IPS-11a (cell line): ENCODE results near the gene GREB1.

ENCODE experiments used
- H3K4me3 ChIP-seq: one replicate; pipeline ENCODE4 v1.5.1; 2013; ENCODE audit warnings: low read depth, low read length, control low read depth

Gene GREB1

DNA sequence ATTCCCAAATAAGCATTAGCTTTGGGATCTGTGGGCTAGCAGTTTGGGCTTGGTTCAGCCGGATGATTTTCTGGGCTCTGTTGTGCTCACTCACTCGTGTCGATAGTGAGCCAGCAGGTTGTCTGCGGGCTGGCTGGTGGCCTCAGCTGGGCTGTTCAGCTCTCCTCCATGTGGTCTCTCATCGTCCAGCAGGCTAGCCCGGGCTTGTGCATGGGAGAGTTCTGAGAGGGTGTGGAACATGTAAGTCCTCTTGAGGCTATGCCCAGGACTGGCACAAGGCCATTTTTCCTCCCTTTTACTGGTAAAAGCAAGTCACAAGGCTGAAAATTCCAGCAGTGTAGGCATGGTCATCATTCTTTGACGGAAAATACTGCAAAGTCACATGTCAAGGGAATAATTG is 97.6 kb downstream of the GREB1 start:
- H3K4me3 ChIP-seq, result no peak overlapping the region

DNA sequence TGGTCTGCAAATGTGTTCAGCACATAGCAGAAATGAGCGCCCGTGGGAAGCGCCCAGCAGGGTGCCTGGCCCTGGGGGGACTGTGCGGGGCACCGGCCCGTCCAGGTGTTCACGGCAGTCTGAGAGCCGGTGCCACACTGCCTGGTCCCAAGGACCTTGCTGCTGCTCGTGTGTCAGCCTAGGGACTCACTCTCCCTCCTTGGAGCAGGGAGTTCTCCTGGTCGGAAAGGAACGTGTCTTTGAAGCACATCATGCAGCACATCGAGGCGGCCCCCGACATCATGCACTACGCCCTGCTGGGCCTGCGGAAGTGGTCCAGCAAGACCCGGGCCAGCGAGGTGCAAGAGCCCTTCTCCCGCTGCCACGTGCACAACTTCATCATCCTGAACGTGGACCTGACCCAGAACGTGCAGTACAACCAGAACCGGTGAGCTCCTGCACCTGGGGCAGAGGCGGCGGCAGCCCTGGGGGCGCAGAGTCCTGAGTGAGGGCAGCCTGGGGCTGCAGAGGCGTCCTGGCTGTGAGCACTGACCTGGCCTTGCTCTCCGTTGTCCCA is 100.2 kb downstream of the GREB1 start:
- H3K4me3 ChIP-seq, result no peak overlapping the region

DNA sequence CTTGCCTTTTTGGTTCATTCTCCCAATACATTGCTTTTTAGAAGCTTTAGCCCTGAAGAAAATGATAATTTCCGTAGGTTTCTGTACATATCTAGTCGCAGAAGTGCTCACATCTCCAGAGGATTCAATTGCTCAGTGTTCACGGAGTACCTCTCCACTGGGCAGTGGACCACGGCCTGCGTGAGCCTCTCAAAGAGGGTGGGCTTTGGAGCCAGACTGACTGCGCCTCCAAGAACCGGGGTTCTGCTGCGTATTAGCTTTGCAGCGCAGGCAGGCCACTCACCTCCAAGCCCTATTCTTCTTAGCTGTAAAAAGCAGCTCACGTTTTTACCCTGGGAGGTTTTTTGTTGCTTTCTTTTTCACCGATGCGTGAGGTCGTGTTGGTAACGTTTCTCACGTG is 100.7 kb downstream of the GREB1 start:
- no peak overlapping the region for H3K4me3 ChIP-seq

DNA sequence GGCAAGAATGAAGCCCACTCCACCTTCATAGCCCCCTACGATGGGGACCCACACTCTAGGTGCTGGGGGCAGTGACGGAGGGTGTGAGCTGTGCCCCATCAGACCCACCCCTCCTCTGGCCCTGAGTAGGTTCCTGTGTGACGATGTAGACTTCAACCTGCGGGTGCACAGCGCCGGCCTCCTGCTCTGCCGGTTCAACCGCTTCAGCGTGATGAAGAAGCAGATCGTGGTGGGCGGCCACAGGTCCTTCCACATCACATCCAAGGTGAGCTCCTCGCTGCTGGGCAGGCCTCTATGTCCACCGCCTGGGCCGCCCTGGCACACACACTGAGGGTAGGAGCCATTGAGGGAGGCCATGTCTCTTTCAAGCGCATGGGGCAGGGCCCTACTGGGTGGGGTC is 101.3 kb downstream of the GREB1 start:
- H3K4me3 ChIP-seq, result no peak overlapping the region

DNA sequence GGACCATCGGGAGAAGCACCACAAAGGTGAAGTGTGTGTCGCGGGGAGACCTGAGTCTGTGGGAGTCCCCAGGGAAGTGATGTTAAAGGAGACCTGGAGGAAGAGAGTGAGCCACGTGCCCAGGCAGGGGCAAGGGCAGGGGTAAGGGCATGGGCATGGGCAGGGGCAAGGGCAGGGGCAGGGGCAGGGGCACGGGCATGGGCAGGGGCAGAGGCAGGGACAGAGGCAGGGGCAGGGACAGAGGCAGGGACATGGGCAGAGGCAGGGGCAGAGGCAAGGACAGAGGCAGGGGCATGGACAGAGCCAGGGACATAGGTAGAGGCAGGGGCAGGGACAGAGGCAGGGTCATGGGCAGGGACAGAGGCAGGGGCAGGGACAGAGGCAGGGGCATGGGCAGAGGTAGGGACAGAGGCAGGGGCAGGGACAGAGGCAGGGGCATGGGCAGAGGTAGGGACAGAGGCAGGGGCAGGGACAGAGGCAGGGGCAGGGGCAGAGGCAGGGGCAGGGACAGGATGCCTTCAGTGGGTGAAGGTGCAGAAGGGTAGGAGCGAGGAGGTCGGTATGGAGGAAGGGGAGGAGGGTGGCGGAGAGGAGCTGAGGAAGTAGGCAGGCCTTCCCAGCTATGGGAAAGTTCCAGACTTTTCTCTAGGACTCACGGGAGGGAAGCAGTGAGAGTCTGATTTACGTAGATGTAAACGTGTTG is 102.9 kb downstream of the GREB1 start:
- no peak overlapping the region for H3K4me3 ChIP-seq

DNA sequence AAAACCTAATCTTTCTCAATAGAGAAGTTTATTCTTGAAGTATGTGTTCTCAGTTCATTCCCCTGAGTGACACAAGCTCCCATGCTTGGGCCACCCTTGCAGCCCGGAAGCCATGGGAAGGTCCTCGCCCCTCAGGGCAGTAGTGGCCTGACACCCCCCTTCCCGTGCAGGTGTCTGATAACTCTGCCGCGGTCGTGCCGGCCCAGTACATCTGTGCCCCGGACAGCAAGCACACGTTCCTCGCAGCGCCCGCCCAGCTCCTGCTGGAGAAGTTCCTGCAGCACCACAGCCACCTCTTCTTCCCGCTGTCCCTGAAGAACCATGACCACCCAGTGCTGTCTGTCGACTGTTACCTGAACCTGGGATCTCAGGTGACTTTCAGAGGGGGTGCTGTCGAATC is 103.7 kb downstream of the GREB1 start:
- H3K4me3 ChIP-seq, result no peak overlapping the region

DNA sequence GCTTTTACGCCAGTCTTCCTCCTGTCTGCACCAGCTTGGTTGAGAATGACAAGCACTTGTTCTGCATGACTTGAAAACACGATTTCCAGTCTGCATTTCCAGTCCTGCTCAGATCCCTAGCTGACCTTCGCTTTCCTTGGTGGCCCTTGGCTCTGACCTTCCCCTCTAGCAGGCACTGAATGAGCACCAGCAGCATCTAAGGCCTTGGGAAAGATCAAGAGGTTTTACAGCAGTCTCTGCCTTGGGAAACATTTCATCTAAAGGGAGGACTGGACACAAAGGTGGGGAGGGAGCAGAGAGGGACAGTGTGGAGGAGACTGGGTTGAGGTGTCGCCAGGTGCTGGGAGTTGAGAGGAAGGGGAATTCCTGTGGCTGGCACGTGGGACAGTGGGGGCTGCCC is 105.7 kb downstream of the GREB1 start:
- H3K4me3 ChIP-seq, result no peak overlapping the region

DNA sequence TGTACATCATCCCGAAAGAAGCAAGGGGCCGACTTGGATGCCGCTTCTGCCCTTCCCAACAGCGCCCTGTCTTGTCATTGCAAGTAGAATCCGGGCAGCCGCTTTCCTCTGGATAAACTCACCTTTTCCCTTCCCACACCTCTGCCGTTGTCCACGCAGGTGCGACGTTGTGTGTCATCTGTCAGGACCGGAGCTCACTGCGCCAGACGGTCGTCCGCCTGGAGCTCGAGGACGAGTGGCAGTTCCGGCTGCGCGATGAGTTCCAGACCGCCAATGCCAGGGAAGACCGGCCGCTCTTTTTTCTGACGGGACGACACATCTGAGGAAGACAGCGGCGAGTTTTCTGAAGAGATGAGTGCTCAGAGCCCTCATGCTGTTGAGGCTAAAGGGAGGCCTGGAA is 106.3 kb downstream of the GREB1 start:
- H3K4me3 ChIP-seq, result no peak overlapping the region

DNA sequence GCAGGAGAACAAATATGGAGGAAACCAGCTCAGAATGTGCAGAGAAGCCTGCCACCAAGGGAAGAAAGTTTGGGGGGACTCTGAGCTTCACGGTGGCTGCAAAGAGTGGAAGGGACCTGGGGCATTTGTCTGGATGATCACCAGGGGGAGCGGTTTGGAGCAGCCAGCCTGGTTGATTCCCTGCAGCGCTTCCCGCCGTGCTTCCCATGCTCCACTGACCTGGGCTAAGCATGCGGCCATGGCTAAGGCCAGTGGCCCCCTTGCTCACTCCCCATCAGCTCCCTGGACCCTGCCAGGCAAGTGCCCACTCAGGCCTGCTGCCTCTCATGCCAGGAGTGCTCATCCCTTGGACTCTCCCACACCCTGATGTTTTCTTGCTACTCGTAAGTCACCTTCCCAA is 109.1 kb downstream of the GREB1 start:
- no peak overlapping the region for H3K4me3 ChIP-seq

DNA sequence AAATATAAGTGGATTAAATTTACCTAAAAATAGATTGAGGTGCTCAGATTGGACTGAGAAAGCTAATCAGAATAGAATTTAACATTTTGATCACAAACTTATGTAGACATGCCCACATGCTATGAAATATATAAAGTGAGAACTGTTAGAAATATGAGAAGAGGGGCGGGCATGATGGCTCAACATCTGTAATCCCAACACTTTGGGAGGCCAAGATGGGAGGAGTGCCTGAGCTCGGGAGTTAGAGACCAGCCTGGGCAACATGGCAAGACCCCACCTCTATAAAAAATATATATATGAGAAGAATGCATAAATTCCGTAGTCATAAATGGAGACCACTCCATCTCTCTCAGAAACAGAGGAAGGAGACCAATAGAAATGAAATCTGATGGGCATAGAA is 110.4 kb downstream of the GREB1 start:
- H3K4me3 ChIP-seq, result no peak overlapping the region

DNA sequence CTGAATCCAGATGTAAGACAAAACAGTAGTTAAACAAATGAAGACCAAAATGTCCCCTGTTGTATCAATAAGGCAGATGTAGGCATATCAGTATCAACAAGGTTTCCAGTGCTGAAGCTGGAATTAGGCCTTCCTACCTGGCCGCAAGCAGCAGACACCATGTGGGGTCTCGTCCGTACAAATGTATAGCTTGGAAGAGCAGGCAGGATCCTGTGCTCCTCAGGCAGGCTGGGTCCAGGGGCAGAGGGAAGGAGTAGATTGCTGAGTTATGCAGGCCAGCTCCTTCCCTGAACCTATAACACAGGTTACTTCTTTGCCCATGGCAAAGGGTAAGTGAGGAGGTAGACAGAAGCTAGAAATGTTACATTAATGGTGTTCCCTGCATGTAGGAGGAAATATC is 112.7 kb downstream of the GREB1 start:
- H3K4me3 ChIP-seq, result no peak overlapping the region

DNA sequence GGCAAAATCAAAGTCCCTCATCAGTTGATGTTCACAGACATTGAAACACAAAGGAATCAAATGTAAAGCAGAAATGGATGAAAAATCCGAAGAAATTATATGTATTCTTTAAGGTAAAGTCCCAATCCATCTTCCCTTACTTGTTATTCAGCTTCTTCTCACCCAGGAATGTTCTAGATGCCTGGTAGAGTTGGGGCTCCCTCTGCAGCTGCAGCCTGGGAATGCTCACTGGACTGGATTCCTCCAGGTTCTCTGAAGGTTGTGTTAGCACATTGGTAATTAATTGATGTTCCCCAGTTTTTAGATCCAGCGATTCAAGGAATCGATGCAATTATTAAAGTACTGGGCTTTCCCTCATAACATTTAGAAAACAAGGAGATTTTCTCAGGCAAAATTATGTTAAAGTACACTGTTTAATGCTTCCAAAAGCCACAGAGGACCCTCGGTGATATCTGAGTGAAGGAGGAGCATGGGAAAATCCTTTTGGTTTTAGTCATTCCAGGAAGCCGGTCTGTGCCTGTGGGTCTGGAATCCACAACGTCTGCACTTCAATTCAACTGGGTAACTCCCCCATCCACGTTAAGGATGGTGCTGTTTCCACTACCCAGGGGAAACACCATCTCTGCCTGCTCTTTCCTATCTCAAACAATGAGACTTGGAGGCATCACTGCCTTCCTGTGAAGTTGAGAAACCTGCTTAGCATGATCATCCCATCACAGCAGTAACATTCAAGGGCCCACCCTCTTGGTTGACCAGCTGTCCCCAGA is 114.2 kb downstream of the GREB1 start:
- no peak overlapping the region for H3K4me3 ChIP-seq

DNA sequence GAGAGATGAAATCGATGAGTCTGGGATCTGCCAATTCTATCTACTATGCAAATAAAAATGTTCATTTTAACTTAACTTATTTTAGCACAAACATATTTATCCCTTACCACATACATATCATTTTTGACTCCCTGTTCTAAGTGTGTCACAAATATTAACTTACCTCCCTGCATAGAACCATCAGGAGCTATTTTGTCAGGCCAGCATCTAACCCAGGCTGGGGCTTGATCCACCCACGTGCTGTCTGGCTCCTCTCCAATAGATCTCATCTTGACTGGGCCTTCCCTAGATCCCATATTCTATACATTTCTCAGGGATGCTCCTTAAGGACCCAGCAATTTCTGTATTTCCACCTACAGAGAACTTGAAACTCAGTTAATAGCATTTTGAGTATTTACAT is 115.2 kb downstream of the GREB1 start:
- no peak overlapping the region for H3K4me3 ChIP-seq

DNA sequence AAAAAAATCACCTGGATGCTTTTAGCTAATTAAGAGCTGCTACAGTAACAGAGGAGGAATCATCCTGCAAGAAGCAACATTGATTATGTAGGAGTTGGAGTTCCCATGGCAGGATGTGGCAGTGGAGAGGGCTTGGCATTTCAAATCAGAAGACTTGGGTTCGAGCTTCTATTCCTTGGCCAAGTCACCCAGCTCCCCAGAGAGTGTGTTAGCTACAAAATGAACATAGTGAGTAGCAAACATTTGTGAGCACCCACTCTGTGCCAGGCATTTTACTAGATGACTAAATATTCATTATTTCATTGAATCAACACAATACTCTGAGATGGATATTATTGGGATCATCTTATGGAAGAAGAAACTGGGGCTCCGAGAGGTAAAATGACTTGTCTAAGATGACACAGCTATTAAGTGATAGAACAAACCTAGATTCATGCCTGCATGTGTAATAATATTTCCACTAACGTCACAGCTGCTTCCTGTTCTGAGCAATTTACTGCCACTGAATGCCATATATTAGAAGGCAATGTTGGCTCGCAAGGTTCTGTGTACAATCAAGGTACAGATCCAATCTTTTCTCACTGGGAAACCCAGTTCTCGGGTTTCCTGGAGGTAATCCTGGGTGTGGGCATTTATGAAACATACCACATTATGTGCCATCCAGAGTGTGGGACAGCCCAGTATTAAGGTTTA is 118.2 kb downstream of the GREB1 start:
- H3K4me3 ChIP-seq, result no peak overlapping the region

DNA sequence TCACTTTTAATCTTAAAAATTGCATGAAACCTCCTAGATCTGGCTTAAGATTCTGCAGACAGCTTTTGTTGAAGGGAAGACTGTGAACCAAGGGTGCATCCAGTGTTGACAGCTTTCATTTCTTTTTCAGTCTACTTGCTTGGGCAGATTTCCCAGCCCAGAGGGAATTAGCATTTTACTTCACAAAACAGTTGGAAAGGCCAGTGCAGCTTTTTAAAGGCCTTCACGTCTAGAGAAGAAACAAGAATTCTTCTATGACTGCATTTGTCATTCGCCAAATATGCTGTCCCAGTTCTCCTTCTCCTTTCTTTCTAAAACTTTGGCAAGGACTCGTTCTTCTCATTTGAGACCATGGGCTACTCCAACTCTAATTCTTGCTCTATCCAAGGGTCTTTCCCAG is 118.7 kb downstream of the GREB1 start:
- H3K4me3 ChIP-seq, result no peak overlapping the region

DNA sequence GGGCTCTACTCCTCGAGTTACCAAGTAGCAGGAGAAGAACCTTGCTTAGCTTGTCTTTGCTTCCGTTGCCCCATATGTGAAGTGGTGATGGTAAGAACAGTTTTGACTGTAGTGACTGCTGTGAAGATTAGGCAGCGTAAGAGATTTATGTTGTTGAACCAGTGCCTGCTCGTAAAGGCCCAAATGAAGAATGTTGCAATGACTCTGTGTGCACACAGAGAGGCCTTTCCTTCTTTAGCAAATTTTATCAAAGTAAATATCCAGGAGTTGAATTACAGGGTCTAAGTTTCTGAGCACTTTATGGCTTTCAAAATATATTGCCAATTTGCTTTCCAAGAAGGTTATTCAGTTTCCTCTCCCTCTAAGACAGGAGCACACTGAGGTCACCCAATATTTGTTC is 121.7 kb downstream of the GREB1 start:
- H3K4me3 ChIP-seq, result no peak overlapping the region

DNA sequence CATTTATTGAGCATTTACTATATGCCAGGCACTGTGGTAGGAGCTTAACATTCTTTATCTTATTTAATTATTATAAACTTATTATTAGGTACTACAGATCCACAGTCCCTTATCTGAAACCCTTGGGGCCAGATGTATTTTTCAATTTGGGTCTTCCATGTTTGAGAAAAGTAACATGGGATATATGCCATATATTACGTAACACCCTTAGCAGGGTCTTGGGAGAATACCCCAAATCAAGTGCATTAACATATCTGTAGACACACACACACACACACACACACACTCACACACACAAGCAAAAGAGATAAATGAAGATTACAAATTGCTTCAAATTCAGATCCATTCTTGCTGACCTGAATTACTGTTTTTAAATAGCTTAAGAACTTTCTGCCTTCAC is 122.4 kb downstream of the GREB1 start:
- H3K4me3 ChIP-seq, result no peak overlapping the region

DNA sequence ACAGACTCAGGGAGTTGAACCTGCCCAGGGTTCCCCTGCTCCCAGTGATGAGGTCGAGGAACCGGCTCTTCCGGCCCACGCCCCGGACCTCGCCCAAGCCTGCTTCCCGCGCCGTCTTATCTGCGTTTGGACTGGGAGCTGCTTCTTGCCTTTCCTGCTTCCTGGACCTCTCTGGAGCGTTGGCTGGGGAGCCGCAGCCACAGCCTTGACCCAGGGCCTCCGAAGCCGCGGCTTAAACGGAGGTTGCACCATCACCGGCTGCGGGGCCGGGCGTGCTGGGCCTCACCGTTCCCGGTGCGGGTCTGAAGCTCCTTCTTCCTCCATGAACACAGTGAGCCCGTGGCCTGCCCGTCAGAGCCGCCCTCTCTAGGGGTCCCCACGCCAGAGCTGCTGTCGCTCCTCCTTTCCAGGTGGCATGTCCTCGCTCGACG is 122.8 kb downstream of the GREB1 start:
- H3K4me3 ChIP-seq, result no peak overlapping the region

DNA sequence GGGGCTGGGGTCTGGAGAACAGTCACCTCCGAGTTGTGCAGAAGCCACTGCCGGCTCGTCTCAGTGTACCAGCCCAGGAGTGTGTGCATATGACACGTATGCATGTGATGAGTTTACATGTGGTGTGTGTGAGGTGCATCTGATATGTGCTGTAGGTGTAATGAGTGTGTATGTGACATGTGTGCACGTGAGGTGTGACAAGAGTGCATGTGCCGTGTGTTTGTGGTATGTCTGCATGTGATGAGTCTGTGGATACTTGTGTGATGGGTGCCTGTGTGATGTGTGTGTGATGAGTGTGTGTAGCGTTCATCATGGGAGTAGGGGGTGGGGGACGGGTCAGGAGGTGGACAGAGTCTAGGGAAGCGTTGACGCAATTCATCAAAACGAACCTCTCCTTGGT is 123.3 kb downstream of the GREB1 start:
- H3K4me3 ChIP-seq, result no peak overlapping the region

DNA sequence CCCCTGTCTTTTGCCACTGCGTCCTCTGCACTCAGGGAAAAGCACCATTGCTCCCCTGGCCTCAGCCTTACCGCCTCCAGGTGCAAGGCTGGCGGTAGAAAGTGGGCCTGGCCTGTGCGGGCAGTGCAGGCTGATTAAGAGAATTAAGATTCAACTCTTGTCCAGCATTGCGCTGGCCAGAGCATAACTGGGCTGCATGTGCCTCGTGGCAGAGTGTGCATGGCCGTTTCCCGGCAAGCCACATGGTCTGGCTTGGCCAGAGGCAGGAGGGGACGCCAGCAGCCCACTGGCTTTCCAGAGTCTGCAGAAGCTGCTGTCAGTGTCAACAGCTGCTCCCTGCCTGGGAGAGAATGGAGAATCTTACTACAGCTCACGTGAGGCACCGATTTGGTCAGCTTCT is 123.8 kb downstream of the GREB1 start:
- no peak overlapping the region for H3K4me3 ChIP-seq

DNA sequence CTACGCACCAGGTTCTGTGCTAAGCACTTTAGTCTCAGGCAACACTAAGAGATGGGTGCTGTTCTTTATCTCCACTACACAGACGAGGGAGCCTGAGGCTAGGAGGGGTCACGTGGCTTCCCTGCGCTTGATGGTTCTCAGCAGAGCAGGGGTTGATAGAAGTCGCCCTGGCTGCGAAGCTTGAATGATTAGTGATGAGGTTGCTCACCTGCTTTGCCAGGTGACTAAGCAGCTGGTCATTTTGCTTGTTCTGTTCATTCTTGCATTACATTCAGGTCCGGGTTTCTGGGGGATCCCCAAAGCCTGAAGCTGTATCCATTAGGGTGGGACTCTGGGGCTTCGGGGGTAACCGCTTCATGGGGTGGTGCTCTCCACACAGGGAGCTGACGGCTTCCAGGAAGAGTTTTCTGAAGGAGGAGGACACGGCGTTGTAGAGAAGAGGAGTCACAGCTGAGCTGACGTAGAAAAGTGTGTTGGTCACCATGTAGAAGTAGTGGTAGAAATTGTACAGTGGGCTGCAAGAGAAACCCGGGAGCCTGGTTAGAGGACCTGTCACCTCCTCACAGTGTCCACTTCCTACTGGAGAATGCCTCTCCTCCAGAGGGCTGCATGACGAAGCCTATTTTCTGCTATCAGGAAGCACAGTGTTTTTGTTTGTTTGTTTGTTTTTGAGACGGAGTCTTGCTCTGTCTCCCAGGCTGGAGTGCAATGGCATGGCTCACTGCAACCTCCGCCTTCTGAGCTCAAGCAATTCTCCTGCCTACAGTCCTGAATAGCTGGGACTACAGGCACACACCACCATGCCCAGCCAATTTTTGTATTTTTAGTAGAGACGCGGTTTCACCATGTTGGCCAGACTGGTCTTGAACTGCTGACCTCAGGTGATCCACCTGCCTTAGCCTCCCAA is 124.6 kb downstream of the GREB1 start:
- H3K4me3 ChIP-seq, result no peak overlapping the region
